Activated CD8-positive, alpha-beta T cell treated with anti-CD3 and anti-CD28 coated beads for 36 hours (primary cell): ENCODE results near the gene ZDHHC24. TPM values are rescaled to one million over a fixed set of nuclear protein-coding genes. Genes with fewer than 3 reads are reported as not detected.

ENCODE experiments used
- ATAC-seq: fragments of 200-7000 bp; cut with Tn5 transposase; one replicate; pipeline ENCODE4 v1.10.0; 2021; ENCODE audit warnings: mild to moderate bottlenecking, moderate library complexity
- CTCF ChIA-PET: fragments of 350-600 bp; sonication (Branson Sonifier 250); formaldehyde crosslinking; loops from one replicate; lab custom pipeline; 2021; ENCODE audit warnings: antibody characterized with exemption; lab: Charles Lee
- POLR2A ChIA-PET: fragments of 350-600 bp; sonication (Branson Sonifier 250); formaldehyde crosslinking; loops from one replicate; lab custom pipeline; 2021; ENCODE audit warnings: antibody characterized with exemption; lab: Charles Lee
- DNase-seq: peaks from one replicate; pipeline ENCODE4 v3.0.0-alpha.2; 2020
- H3K27ac Mint-ChIP-seq: one replicate; pipeline ENCODE4 v1.8.0; 2021; ENCODE audit warnings: mild to moderate bottlenecking, mixed read lengths
- H3K27me3 Mint-ChIP-seq: one replicate; pipeline ENCODE4 v1.8.0; 2021; ENCODE audit warnings: mixed read lengths
- H3K36me3 Mint-ChIP-seq: one replicate; pipeline ENCODE4 v1.8.0; 2021; ENCODE audit warnings: low read depth, mixed read lengths
- H3K4me1 Mint-ChIP-seq: one replicate; pipeline ENCODE4 v1.8.0; 2021; ENCODE audit warnings: low read depth, mixed read lengths
- H3K4me3 Mint-ChIP-seq: one replicate; pipeline ENCODE4 v1.8.0; 2021; ENCODE audit warnings: mild to moderate bottlenecking, moderate library complexity, mixed read lengths
- H3K9me3 Mint-ChIP-seq: one replicate; pipeline ENCODE4 v1.8.0; 2021; ENCODE audit warnings: mixed read lengths
- intact Hi-C: fragments of 100-400 bp; cut with micrococcal nuclease; formaldehyde crosslinking; loops from one replicate; pipeline ENCODE4 v1.10.0; 2022
- total RNA-seq, 2 experiments: library from RNA; stranded (reverse); gene quantifications; one replicate each; pipeline ENCODE4 v1.2.3, GENCODE V29; 2021
- TF ChIP-seq, protein P1 (sequence below): fragments of 200-600 bp; IDR thresholded peaks from one replicate; pipeline ENCODE4 v1.8.0; 2022; ENCODE audit warnings: antibody characterized with exemption, mild to moderate bottlenecking

Gene ZDHHC24
- total RNA-seq, 2 experiments from 2014 or later = 13.2 to 14.0 TPM

DNA sequence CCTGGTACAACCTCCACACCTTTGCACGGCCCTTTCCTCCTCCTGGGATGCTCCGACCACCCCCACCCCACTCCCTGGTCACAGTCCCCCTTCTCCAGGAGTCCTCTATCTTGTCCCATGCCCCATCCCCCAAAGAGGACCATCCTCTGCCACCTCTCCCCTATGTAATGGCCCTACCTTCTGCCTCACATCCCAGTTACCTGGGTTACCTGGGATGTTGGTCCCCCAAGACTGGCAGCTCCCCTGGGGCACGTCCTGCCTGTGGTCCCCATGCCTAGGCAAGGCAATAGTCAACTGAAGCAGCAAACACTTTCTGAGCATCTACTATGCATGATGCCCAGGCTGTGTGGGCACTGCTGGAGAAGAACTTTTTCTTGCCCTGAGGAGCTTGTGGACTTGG is 9.6 kb upstream of the ZDHHC24 start:
- H3K27me3 Mint-ChIP-seq = peaks cover 9% of the 10 kb centered on the region
- TF ChIP-seq, protein P1, sequence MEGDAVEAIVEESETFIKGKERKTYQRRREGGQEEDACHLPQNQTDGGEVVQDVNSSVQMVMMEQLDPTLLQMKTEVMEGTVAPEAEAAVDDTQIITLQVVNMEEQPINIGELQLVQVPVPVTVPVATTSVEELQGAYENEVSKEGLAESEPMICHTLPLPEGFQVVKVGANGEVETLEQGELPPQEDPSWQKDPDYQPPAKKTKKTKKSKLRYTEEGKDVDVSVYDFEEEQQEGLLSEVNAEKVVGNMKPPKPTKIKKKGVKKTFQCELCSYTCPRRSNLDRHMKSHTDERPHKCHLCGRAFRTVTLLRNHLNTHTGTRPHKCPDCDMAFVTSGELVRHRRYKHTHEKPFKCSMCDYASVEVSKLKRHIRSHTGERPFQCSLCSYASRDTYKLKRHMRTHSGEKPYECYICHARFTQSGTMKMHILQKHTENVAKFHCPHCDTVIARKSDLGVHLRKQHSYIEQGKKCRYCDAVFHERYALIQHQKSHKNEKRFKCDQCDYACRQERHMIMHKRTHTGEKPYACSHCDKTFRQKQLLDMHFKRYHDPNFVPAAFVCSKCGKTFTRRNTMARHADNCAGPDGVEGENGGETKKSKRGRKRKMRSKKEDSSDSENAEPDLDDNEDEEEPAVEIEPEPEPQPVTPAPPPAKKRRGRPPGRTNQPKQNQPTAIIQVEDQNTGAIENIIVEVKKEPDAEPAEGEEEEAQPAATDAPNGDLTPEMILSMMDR = no peak
- POLR2A ChIA-PET = interaction anchor here (1.0 kb wide), 1 partner anchor 113 kb away, joined by 5 read pairs; no protein-coding TSS in a partner anchor
- no peak overlapping the region for H3K4me3 Mint-ChIP-seq
- ATAC-seq (no peak), DNase-seq (no peak)
- CTCF ChIA-PET = interaction anchor here (1.0 to 2.5 kb wide), 4 partner anchors 13 to 123 kb away, joined by 3 to 7 read pairs (median 4); partner anchors contain the start of genes CCDC87 and CCS
- no peaks in the 10 kb centered on the region for H3K36me3 Mint-ChIP-seq
- peaks cover 3% of the 10 kb centered on the region for H3K4me1 Mint-ChIP-seq
- intact Hi-C loops = no loop called here
- no peak overlapping the region for H3K27ac Mint-ChIP-seq
- H3K9me3 Mint-ChIP-seq = no peaks in the 10 kb centered on the region

DNA sequence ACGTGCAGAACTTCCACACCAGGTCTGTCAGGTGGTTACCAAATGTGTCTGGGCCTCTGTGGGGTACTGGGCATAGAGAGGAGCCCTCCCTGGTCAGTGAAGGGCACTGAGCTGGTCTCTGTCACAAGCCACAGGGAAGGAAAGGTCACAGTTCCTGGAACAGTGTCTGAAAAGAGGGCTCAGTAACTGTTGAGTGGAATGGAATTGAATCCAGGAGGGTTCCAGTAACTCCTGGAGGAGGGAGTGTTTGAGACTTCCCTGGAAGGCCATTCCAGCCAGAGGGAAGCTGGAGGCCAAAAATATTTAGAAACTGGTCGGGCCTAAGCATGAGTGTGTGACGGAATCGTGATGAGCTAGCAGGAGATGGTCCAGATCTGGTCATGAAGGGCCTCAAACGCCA is 8.8 kb upstream of the ZDHHC24 start:
- DNase-seq = no peak
- CTCF ChIA-PET = interaction anchor here (1.0 to 2.5 kb wide), 4 partner anchors 12 to 124 kb away, joined by 3 to 7 read pairs (median 4); partner anchors contain the start of genes CCDC87 and CCS
- intact Hi-C loops = no loop called here
- ATAC-seq = no peak
- H3K36me3 Mint-ChIP-seq = no peaks in the 10 kb centered on the region
- H3K27me3 Mint-ChIP-seq = peaks cover 9% of the 10 kb centered on the region
- H3K27ac Mint-ChIP-seq = no peak overlapping the region
- H3K9me3 Mint-ChIP-seq = no peaks in the 10 kb centered on the region
- TF ChIP-seq, protein P1 = no peak
- peaks cover 3% of the 10 kb centered on the region for H3K4me1 Mint-ChIP-seq
- POLR2A ChIA-PET = interaction anchor here (1.0 kb wide), 1 partner anchor 14 kb away, joined by 4 read pairs; the partner anchor contains the start of gene CTSF
- no peak overlapping the region for H3K4me3 Mint-ChIP-seq

DNA sequence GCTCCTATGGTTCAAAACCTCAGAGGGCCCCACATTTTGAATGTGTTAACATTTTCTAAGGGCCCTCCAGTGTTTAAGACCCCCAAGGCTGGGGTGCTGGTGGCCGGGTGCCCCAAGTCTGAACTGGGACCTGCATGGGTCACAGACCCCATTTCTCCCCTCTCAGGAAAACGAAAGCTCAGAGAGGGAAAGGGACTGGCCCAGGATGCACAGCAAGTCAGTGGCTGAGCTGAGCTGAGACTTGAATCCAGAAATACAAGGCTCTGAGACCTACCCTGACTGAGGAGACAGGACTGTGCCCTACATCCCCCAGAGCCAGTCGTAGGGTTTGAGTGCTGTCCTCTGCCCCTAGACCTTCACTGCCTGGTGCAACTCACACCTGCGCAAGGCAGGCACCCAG is 5.0 kb upstream of the ZDHHC24 start:
- Mint-ChIP-seq H3K4me3 (no peak overlapping the region), H3K27ac (no peak overlapping the region), H3K27me3 (no peaks in the 10 kb centered on the region), H3K4me1 (no peaks in the 10 kb centered on the region), H3K36me3 (no peaks in the 10 kb centered on the region), H3K9me3 (no peaks in the 10 kb centered on the region)
- ChIA-PET POLR2A (no interaction called here), CTCF (no interaction called here)
- DNase-seq = no peak
- TF ChIP-seq, protein P1 = no peak
- intact Hi-C loops = no loop called here
- ATAC-seq = no peak

DNA sequence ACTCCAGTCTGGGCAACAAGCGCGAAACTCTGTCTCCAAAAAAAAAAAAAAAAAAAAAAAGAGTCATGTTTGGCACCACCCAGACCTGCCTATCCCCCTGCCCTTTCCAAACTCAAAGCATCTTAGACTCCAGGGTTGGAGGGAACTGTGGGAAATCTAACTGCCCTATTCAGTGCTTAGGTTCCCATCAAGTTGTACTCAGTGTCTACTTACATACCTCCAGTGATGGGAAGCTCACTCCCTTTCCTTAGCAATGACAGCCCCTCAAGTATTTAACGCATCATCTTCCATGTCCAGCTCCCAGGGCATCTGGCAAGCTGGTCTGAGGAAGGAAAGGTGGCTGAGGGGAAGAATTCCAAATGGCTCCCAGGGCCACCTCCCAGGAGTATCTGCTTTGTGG is 3.8 kb upstream of the ZDHHC24 start:
- H3K4me1 Mint-ChIP-seq = peaks cover 3% of the 10 kb centered on the region
- ATAC-seq (no peak), DNase-seq (no peak)
- H3K36me3 Mint-ChIP-seq = no peaks in the 10 kb centered on the region
- intact Hi-C loops = loop anchor here (10.0 kb wide), 2 partner anchors 65 to 125 kb away; partner anchors contain the start of genes DPP3 and RBM4B
- POLR2A ChIA-PET = interaction anchor here (1.1 to 1.7 kb wide), 2 partner anchors 14 to 18 kb away, joined by 3 to 6 read pairs; partner anchors contain the start of gene CTSF
- no peak overlapping the region for H3K4me3 Mint-ChIP-seq
- CTCF ChIA-PET = no interaction called here
- no peaks in the 10 kb centered on the region for H3K9me3 Mint-ChIP-seq
- H3K27me3 Mint-ChIP-seq = no peaks in the 10 kb centered on the region
- no peak overlapping the region for H3K27ac Mint-ChIP-seq
- TF ChIP-seq, protein P1 = no peak
